Measurements from ENCODE around the gene AURKA. TPM values are rescaled to one million over a fixed set of nuclear protein-coding genes. Genes with fewer than 3 reads are reported as not detected.

AURKA gene
- polyA plus RNA-seq, 1 of the 3 experiments (the other 2 are of a cell fraction): 24.6 TPM

DNA sequence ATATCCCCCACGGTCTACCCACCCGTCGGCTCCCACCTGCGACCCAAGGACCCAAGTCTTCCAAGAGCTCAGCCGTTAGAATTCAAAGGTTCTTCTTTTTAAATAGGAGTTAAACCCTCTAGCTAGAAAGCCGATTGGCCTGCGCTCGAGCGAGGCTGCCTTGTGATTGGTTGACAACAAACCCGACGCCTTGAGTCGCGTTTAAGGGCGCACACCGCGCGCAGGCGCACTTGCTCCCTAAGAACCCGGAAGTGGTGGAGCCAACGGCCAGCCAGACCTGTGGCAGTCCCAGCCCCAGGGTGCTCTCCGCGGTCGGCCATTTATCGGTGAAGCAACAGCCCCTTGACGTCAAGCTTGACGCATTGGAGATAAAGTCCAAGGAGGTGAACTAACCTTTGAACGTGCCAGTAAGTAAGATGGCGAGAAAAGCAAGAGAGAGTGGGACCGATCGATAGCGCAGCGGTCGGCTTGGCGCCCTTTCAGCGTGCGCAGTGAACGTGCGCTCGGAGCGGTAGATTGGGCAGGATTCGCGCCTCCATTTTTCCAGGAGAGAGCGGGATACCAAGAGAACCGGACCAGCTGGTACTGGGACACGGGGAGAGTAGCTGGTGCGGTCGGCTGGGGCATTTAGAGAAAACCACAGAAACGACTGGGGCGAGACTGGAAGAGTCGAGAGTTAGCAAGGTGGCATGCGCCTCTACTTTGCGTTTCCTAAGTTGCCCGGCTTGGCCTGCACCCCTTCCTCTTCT is at the start of gene AURKA, which contains the start of gene CSTF1 (continued):
- TF ChIP-seq NFIC (IDR thresholded peaks at IDR 0.05; ENCODE audit: borderline replicate concordance): no peak
- no peak for TF ChIP-seq RCOR1 (IDR thresholded peaks at IDR 0.05; ENCODE audit: low read length)
- TF ChIP-seq USF2 (IDR thresholded peaks at IDR 0.05; ENCODE audit: borderline replicate concordance, low read depth, low read length): no peak
- TF ChIP-seq RAD21 (IDR thresholded peaks at IDR 0.05; ENCODE audit: low read length): no peak
- no peak for TF ChIP-seq FOSL2 (IDR thresholded peaks at IDR 0.05; ENCODE audit: borderline replicate concordance, low read depth)
- TF ChIP-seq, protein P1, sequence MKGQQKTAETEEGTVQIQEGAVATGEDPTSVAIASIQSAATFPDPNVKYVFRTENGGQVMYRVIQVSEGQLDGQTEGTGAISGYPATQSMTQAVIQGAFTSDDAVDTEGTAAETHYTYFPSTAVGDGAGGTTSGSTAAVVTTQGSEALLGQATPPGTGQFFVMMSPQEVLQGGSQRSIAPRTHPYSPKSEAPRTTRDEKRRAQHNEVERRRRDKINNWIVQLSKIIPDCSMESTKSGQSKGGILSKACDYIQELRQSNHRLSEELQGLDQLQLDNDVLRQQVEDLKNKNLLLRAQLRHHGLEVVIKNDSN (IDR thresholded peaks at IDR 0.05; ENCODE audit: borderline replicate concordance, low read depth): no peak; the same call in 1 of the 2 replicates
- no peak for TF ChIP-seq SMC3 (IDR thresholded peaks at IDR 0.05; ENCODE audit: low read depth, low read length)
- TF ChIP-seq, protein P2, sequence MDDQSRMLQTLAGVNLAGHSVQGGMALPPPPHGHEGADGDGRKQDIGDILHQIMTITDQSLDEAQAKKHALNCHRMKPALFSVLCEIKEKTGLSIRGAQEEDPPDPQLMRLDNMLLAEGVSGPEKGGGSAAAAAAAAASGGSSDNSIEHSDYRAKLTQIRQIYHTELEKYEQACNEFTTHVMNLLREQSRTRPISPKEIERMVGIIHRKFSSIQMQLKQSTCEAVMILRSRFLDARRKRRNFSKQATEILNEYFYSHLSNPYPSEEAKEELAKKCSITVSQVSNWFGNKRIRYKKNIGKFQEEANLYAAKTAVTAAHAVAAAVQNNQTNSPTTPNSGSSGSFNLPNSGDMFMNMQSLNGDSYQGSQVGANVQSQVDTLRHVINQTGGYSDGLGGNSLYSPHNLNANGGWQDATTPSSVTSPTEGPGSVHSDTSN (IDR thresholded peaks at IDR 0.05): no peak; the same call in 1 of the 2 replicates
- no peak for TF ChIP-seq EP300 (IDR thresholded peaks at IDR 0.05; ENCODE audit: borderline replicate concordance in 1 of 2, low read depth in 1 of 2, low read length in 1 of 2)

DNA sequence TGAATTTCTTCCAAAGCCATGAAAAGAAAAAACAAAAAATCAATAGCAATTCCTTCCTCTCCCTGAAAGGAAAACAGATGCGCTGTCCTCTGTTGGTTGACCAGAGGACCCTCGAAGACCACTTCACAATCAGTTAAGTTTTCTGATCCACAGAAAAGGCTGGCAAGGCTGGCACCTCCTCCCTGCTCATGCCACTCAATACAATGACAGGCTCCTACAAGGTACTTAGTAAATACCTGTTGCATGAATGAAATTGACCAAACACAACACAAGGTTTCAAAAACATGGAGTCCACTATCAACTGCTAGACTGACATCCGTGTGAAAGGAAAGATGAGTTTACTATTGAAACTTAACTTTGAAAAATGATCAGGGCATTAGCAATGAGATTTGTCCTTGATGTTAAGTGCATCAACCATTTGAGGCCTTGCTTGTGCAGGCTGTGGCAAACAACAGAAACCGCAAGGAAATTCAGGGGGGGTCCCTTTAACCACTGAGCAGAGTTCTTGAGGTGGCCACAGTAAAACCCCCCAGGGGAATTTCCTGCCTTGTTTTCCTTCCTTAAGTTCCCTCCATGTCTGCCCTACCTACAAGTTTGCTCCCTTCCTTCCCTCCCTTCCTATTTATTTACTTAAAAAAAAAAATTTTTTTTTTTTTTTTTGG is 48.5 kb upstream of the AURKA start:
- no peak for DNase-seq
- H3F3A ChIP-seq (replicated peaks; ENCODE audit: insufficient read depth): peaks cover 17% of the 10 kb centered on the region
- peak overlapping the region; percentile 70; the same call in 1 of the 2 replicates for H2AFZ ChIP-seq (ENCODE audit: low read depth)
- WGBS (ENCODE audit: low lambda C conversion rate): 63% methylated on average over 3 of the region's 4 CpGs
- POLR2A ChIA-PET: no interaction called here
- no peaks in the 10 kb centered on the region for H3K36me3 ChIP-seq (replicated peaks in 1 of 2; ENCODE audit: control insufficient read depth in 1 of 2, insufficient read depth in 2 of 2, low read length in 1 of 2)
- H3K4me1 ChIP-seq (ENCODE audit: control insufficient read depth in 1 of 2, insufficient read depth in 2 of 2, low read depth in 1 of 2, low read length in 1 of 2): peaks cover 2 to 6% of the 10 kb centered on the region in 2 experiments; a peak in 2 of 4 replicates
- no peaks in the 10 kb centered on the region for H3K79me2 ChIP-seq (ENCODE audit: insufficient read depth)
- no peaks in the 10 kb centered on the region for H3K9me2 ChIP-seq
- CTCF ChIA-PET: no interaction called here
- H3K9ac ChIP-seq: no peak overlapping the region
- H3K27me3 ChIP-seq (ENCODE audit: insufficient read depth): no peaks in the 10 kb centered on the region
- H3K4me2 ChIP-seq: no peak overlapping the region; the same call in 1 of the 2 replicates
- H4K20me1 ChIP-seq (ENCODE audit: insufficient read depth): no peaks in the 10 kb centered on the region
- no peaks in the 10 kb centered on the region for H3K9me3 ChIP-seq
- no peak overlapping the region for H3K4me3 ChIP-seq (ENCODE audit: low read depth in 2 of 2, low read length in 1 of 2)
- peak overlapping the region; percentile 36 to 75; a peak in 3 of 4 replicates for H3K27ac ChIP-seq (ENCODE audit: low read depth in 2 of 2, low read length in 1 of 2)
- TF ChIP-seq NFIC (IDR thresholded peaks at IDR 0.05; ENCODE audit: borderline replicate concordance): no peak
- no peak for TF ChIP-seq POLR2AphosphoS5 (IDR thresholded peaks at IDR 0.05; ENCODE audit: low read depth, low read length)
- TF ChIP-seq, protein P3, sequence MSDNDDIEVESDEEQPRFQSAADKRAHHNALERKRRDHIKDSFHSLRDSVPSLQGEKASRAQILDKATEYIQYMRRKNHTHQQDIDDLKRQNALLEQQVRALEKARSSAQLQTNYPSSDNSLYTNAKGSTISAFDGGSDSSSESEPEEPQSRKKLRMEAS (IDR thresholded peaks at IDR 0.05; ENCODE audit: low read depth): no peak
- TF ChIP-seq FOSL2 (IDR thresholded peaks at IDR 0.05; ENCODE audit: borderline replicate concordance, low read depth): no peak
- no peak for TF ChIP-seq CTCF (IDR thresholded peaks at IDR 0.05)
- no peak for TF ChIP-seq RAD21 (IDR thresholded peaks at IDR 0.05; ENCODE audit: low read length)
- TF ChIP-seq EP300 (IDR thresholded peaks at IDR 0.05; ENCODE audit: borderline replicate concordance in 1 of 2, low read depth in 1 of 2, low read length in 1 of 2): no peak
- TF ChIP-seq RFX5 (IDR thresholded peaks at IDR 0.05; ENCODE audit: low read length): no peak
- TF ChIP-seq GATA2 (CRISPR knock-in tag; IDR thresholded peaks at IDR 0.05): no peak
- TF ChIP-seq YY1 (IDR thresholded peaks at IDR 0.05; ENCODE audit: low read depth): no peak
- no peak for TF ChIP-seq TAF1 (IDR thresholded peaks at IDR 0.05; ENCODE audit: borderline replicate concordance, low read depth, low read length)
- no peak for TF ChIP-seq MXI1 (IDR thresholded peaks at IDR 0.05; ENCODE audit: low read depth, low read length)
- TF ChIP-seq, protein P2 (IDR thresholded peaks at IDR 0.05): no peak
- no peak for TF ChIP-seq NRF1 (IDR thresholded peaks at IDR 0.05; ENCODE audit: low read depth, low read length)

Data from SK-N-SH (cell line).